ENCODE data around the gene MTERF4. TPM values are rescaled to one million over a fixed set of nuclear protein-coding genes. Genes with fewer than 3 reads are reported as not detected.
A peak's percentile ranks its signal among the peaks of the same experiment; 100 is the strongest.

MTERF4 gene
- total and polyA plus RNA-seq, 5 donors from 2014 or later, result 50.0 to 105 (median 65.1) TPM

- no peak overlapping the region for H3K27ac ChIP-seq (ENCODE audit: insufficient read depth, low read length, poor library complexity, severe bottlenecking)
- Mint-ChIP-seq H3K9me3 (peaks cover 0 to 2% (median 0%) of the 10 kb centered on the region in 7 donors), H3K27ac (peak overlapping the region in 1 of 3 donors; percentile 20), H3K4me3 (no peak overlapping the region), H3K4me1 (peaks cover 0 to 8% (median under 1%) of the 10 kb centered on the region in 4 donors), H3K36me3 (peaks cover 10% of the 10 kb centered on the region), H3K27me3 (no peaks in the 10 kb centered on the region)
- H3K9me3 ChIP-seq (ENCODE audit: control insufficient read depth in 2 of 2, low read length in 2 of 2), result no peaks in the 10 kb centered on the region
- H3K27me3 ChIP-seq (ENCODE audit: control insufficient read depth, insufficient read depth, low read length), result no peaks in the 10 kb centered on the region
- peaks cover 13% of the 10 kb centered on the region for H3K36me3 ChIP-seq (ENCODE audit: control insufficient read depth, insufficient read depth, low read length)
- H3K4me1 ChIP-seq (ENCODE audit: control insufficient read depth, insufficient read depth, low read length, poor library complexity, severe bottlenecking), result no peaks in the 10 kb centered on the region
- H3K4me3 ChIP-seq (ENCODE audit: low read depth, low read length), result no peak overlapping the region
- no peak for DNase-seq
- no peak for ATAC-seq (ENCODE audit: low read depth in 2 of 2)
Observed at GRCh38 chr2:241052677-241053360, 49.3 kb downstream of the MTERF4 start.

GRCh38 chr2:241051578-241052487 lies 50.3 kb downstream of the MTERF4 start:
- Histone ChIP-seq H3K9me3 (ENCODE audit: control insufficient read depth in 2 of 2, low read length in 2 of 2) (no peaks in the 10 kb centered on the region), H3K4me1 (ENCODE audit: control insufficient read depth, insufficient read depth, low read length, poor library complexity, severe bottlenecking) (no peaks in the 10 kb centered on the region), H3K36me3 (ENCODE audit: control insufficient read depth, insufficient read depth, low read length) (peaks cover 13% of the 10 kb centered on the region), H3K27me3 (ENCODE audit: control insufficient read depth, insufficient read depth, low read length) (no peaks in the 10 kb centered on the region), H3K27ac (ENCODE audit: insufficient read depth, low read length, poor library complexity, severe bottlenecking) (no peak overlapping the region), H3K4me3 (ENCODE audit: low read depth, low read length) (no peak overlapping the region)
- H3K27ac Mint-ChIP-seq, result no peak overlapping the region
- peaks cover 0 to 11% (median 0%) of the 10 kb centered on the region in 4 donors for H3K4me1 Mint-ChIP-seq
- no peak overlapping the region for H3K4me3 Mint-ChIP-seq
- H3K27me3 Mint-ChIP-seq, result no peaks in the 10 kb centered on the region
- peaks cover 10% of the 10 kb centered on the region for H3K36me3 Mint-ChIP-seq
- ATAC-seq (ENCODE audit: low read depth in 2 of 2), result no peak
- DNase-seq, result no peak
- H3K9me3 Mint-ChIP-seq, result peaks cover 0 to 2% (median 0%) of the 10 kb centered on the region in 7 donors

- Mint-ChIP-seq H3K27me3 (no peaks in the 10 kb centered on the region), H3K4me1 (peaks cover 0 to 7% (median 3%) of the 10 kb centered on the region in 4 donors), H3K9me3 (peaks cover 0 to 2% (median 0%) of the 10 kb centered on the region in 7 donors), H3K36me3 (peaks cover 9% of the 10 kb centered on the region), H3K4me3 (no peak overlapping the region), H3K27ac (no peak overlapping the region)
- no peak for DNase-seq
- ATAC-seq (ENCODE audit: low read depth in 2 of 2), result no peak
- Histone ChIP-seq H3K27ac (ENCODE audit: insufficient read depth, low read length, poor library complexity, severe bottlenecking) (no peak overlapping the region), H3K4me1 (ENCODE audit: control insufficient read depth, insufficient read depth, low read length, poor library complexity, severe bottlenecking) (no peaks in the 10 kb centered on the region), H3K27me3 (ENCODE audit: control insufficient read depth, insufficient read depth, low read length) (no peaks in the 10 kb centered on the region), H3K36me3 (ENCODE audit: control insufficient read depth, insufficient read depth, low read length) (peaks cover 18% of the 10 kb centered on the region), H3K9me3 (ENCODE audit: control insufficient read depth in 2 of 2, low read length in 2 of 2) (no peaks in the 10 kb centered on the region), H3K4me3 (ENCODE audit: low read depth, low read length) (no peak overlapping the region)
Observed at GRCh38 chr2:241050624-241051577, 51.2 kb downstream of the MTERF4 start.

- H3K4me3 Mint-ChIP-seq, result peak overlapping the region in 1 of 4 donors; percentile 54
- peaks cover 0 to 5% (median 2%) of the 10 kb centered on the region in 4 donors for H3K4me1 Mint-ChIP-seq
- DNase-seq (no peak), ATAC-seq (ENCODE audit: low read depth in 2 of 2) (no peak)
- H3K9me3 ChIP-seq (ENCODE audit: control insufficient read depth in 2 of 2, low read length in 2 of 2), result no peaks in the 10 kb centered on the region
- H3K27me3 ChIP-seq (ENCODE audit: control insufficient read depth, insufficient read depth, low read length), result no peaks in the 10 kb centered on the region
- H3K36me3 ChIP-seq (ENCODE audit: control insufficient read depth, insufficient read depth, low read length), result peaks cover 18% of the 10 kb centered on the region
- H3K9me3 Mint-ChIP-seq, result peaks cover 0 to 10% (median 0%) of the 10 kb centered on the region in 7 donors
- peaks cover 11% of the 10 kb centered on the region for H3K36me3 Mint-ChIP-seq
- H3K4me1 ChIP-seq (ENCODE audit: control insufficient read depth, insufficient read depth, low read length, poor library complexity, severe bottlenecking), result no peaks in the 10 kb centered on the region
- H3K4me3 ChIP-seq (ENCODE audit: low read depth, low read length), result no peak overlapping the region
- no peaks in the 10 kb centered on the region for H3K27me3 Mint-ChIP-seq
- no peak overlapping the region for H3K27ac Mint-ChIP-seq
- no peak overlapping the region for H3K27ac ChIP-seq (ENCODE audit: insufficient read depth, low read length, poor library complexity, severe bottlenecking)
Observed at GRCh38 chr2:241049739-241050623, 52.1 kb downstream of the MTERF4 start.

GRCh38 chr2:241048949-241049343 lies 53.1 kb downstream of the MTERF4 start:
- H3K9me3 ChIP-seq (ENCODE audit: control insufficient read depth in 2 of 2, low read length in 2 of 2), result peaks cover 3 to 5% of the 10 kb centered on the region in 2 experiments
- peaks cover 24% of the 10 kb centered on the region for H3K36me3 ChIP-seq (ENCODE audit: control insufficient read depth, insufficient read depth, low read length)
- no peak for ATAC-seq (ENCODE audit: low read depth in 2 of 2)
- H3K27ac Mint-ChIP-seq, result no peak overlapping the region
- no peaks in the 10 kb centered on the region for H3K27me3 ChIP-seq (ENCODE audit: control insufficient read depth, insufficient read depth, low read length)
- no peak for DNase-seq
- H3K4me1 ChIP-seq (ENCODE audit: control insufficient read depth, insufficient read depth, low read length, poor library complexity, severe bottlenecking), result no peaks in the 10 kb centered on the region
- H3K4me3 Mint-ChIP-seq, result no peak overlapping the region
- H3K4me1 Mint-ChIP-seq, result peaks cover 0 to 6% (median 3%) of the 10 kb centered on the region in 4 donors
- H3K4me3 ChIP-seq (ENCODE audit: low read depth, low read length), result no peak overlapping the region
- H3K27me3 Mint-ChIP-seq, result no peaks in the 10 kb centered on the region
- peaks cover 7% of the 10 kb centered on the region for H3K36me3 Mint-ChIP-seq
- peaks cover 0 to 10% (median 0%) of the 10 kb centered on the region in 7 donors for H3K9me3 Mint-ChIP-seq
- H3K27ac ChIP-seq (ENCODE audit: insufficient read depth, low read length, poor library complexity, severe bottlenecking), result no peak overlapping the region

- no peak overlapping the region for H3K27ac ChIP-seq (ENCODE audit: insufficient read depth, low read length, poor library complexity, severe bottlenecking)
- H3K4me1 ChIP-seq (ENCODE audit: control insufficient read depth, insufficient read depth, low read length, poor library complexity, severe bottlenecking), result no peaks in the 10 kb centered on the region
- H3K36me3 ChIP-seq (ENCODE audit: control insufficient read depth, insufficient read depth, low read length), result peaks cover 25% of the 10 kb centered on the region
- H3K27ac Mint-ChIP-seq, result no peak overlapping the region
- no peaks in the 10 kb centered on the region for H3K27me3 ChIP-seq (ENCODE audit: control insufficient read depth, insufficient read depth, low read length)
- H3K36me3 Mint-ChIP-seq, result peaks cover 7% of the 10 kb centered on the region
- no peak overlapping the region for H3K4me3 ChIP-seq (ENCODE audit: low read depth, low read length)
- H3K27me3 Mint-ChIP-seq, result no peaks in the 10 kb centered on the region
- H3K9me3 Mint-ChIP-seq, result peaks cover 0 to 10% (median 0%) of the 10 kb centered on the region in 7 donors
- peaks cover 3 to 5% of the 10 kb centered on the region in 2 experiments for H3K9me3 ChIP-seq (ENCODE audit: control insufficient read depth in 2 of 2, low read length in 2 of 2)
- DNase-seq (no peak), ATAC-seq (ENCODE audit: low read depth in 2 of 2) (no peak)
- H3K4me3 Mint-ChIP-seq, result no peak overlapping the region
- peaks cover 0 to 9% (median 3%) of the 10 kb centered on the region in 4 donors for H3K4me1 Mint-ChIP-seq
Observed at GRCh38 chr2:241048149-241048948, 53.7 kb downstream of the MTERF4 start.
